Progenitor cell of endocrine pancreas (in vitro differentiated cells): ENCODE results near the gene TXN2. TPM values are rescaled to one million over a fixed set of nuclear protein-coding genes. Genes with fewer than 3 reads are reported as not detected.

Source experiments
- DNase-seq: peaks from one replicate; pipeline ENCODE4 v3.0.0; 2021; ENCODE audit warnings: low spot score; ENCODE audit not compliant: unreplicated experiment
- H3K27ac Mint-ChIP-seq: 2 replicates; pipeline ENCODE4 v1.8.0; 2021; ENCODE audit warnings: mild to moderate bottlenecking, moderate library complexity, mixed read lengths
- H3K27me3 Mint-ChIP-seq: 2 replicates; pipeline ENCODE4 v1.8.0; 2021; ENCODE audit warnings: mixed read lengths
- H3K36me3 Mint-ChIP-seq: 2 replicates; pipeline ENCODE4 v1.8.0; 2022; ENCODE audit warnings: mixed read lengths; ENCODE audit not compliant: insufficient read depth
- H3K4me1 Mint-ChIP-seq: 2 replicates; pipeline ENCODE4 v1.8.0; 2021; ENCODE audit warnings: low read depth, mixed read lengths
- H3K4me3 Mint-ChIP-seq: 2 replicates; pipeline ENCODE4 v1.8.0; 2021; ENCODE audit warnings: low read depth, mild to moderate bottlenecking, moderate library complexity, mixed read lengths
- H3K9me3 Mint-ChIP-seq: 2 replicates; pipeline ENCODE4 v1.8.0; 2021; ENCODE audit warnings: low read depth, mixed read lengths
- CTCF ChIP-seq: fragments of 200-600 bp; sonication (generic); IDR thresholded peaks from one replicate; pipeline ENCODE4 v1.5.0; 2021; ENCODE audit warnings: antibody characterized with exemption, mild to moderate bottlenecking; ENCODE audit not compliant: unreplicated experiment
- total RNA-seq: library from RNA; stranded (reverse); gene quantifications from 2 replicates; pipeline ENCODE4 v1.2.1, GENCODE V29; 2021

The TXN2 gene
- total RNA-seq, 1 donor from 2014 or later: 59.6 TPM

GRCh38 chr22:36478966-36479365 is 2.5 kb downstream of the TXN2 start:
- TF ChIP-seq CTCF: no peak
- Mint-ChIP-seq H3K36me3 (peaks cover 22% of the 10 kb centered on the region), H3K27me3 (peaks cover 3% of the 10 kb centered on the region), H3K9me3 (no peaks in the 10 kb centered on the region), H3K27ac (no peak overlapping the region), H3K4me1 (peaks cover 9% of the 10 kb centered on the region), H3K4me3 (no peak overlapping the region)
- no peak for DNase-seq

- Mint-ChIP-seq H3K4me1 (peaks cover 2% of the 10 kb centered on the region), H3K27me3 (no peaks in the 10 kb centered on the region), H3K4me3 (no peak overlapping the region), H3K27ac (no peak overlapping the region), H3K36me3 (peaks cover 20% of the 10 kb centered on the region), H3K9me3 (no peaks in the 10 kb centered on the region)
- TF ChIP-seq CTCF: no peak
- no peak for DNase-seq
These were observed 6.1 kb downstream of the TXN2 start for GRCh38 chr22:36475341-36475740.

- no peak for DNase-seq
- Mint-ChIP-seq H3K4me3 (no peak overlapping the region), H3K36me3 (peaks cover 17% of the 10 kb centered on the region), H3K27me3 (no peaks in the 10 kb centered on the region), H3K27ac (no peak overlapping the region), H3K4me1 (no peaks in the 10 kb centered on the region), H3K9me3 (no peaks in the 10 kb centered on the region)
- TF ChIP-seq CTCF: no peak
These were observed 8.8 kb downstream of the TXN2 start for GRCh38 chr22:36472689-36473088.

- no peaks in the 10 kb centered on the region for H3K9me3 Mint-ChIP-seq
- H3K27ac Mint-ChIP-seq: no peak overlapping the region
- DNase-seq: no peak
- H3K36me3 Mint-ChIP-seq: peaks cover 9% of the 10 kb centered on the region
- no peaks in the 10 kb centered on the region for H3K27me3 Mint-ChIP-seq
- H3K4me3 Mint-ChIP-seq: no peak overlapping the region
- H3K4me1 Mint-ChIP-seq: no peaks in the 10 kb centered on the region
- TF ChIP-seq CTCF: no peak
These were observed 10.1 kb downstream of the TXN2 start for GRCh38 chr22:36471341-36471821.

- no peak for DNase-seq
- no peaks in the 10 kb centered on the region for H3K4me1 Mint-ChIP-seq
- H3K27me3 Mint-ChIP-seq: no peaks in the 10 kb centered on the region
- H3K27ac Mint-ChIP-seq: no peak overlapping the region
- TF ChIP-seq CTCF: no peak
- no peaks in the 10 kb centered on the region for H3K9me3 Mint-ChIP-seq
- H3K4me3 Mint-ChIP-seq: no peak overlapping the region
- H3K36me3 Mint-ChIP-seq: peaks cover 7% of the 10 kb centered on the region
These were observed 10.5 kb downstream of the TXN2 start for GRCh38 chr22:36470994-36471331.
